ENCODE measurements around the gene CMTM6. TPM values are rescaled to one million over a fixed set of nuclear protein-coding genes. Genes with fewer than 3 reads are reported as not detected.
"Not testable (repeated sequence)": the region's sequence is repeated elsewhere in the genome, so short reads cannot be mapped to it uniquely, and the experiment has no call there.

The CMTM6 gene
- polyA plus RNA-seq, 3 donors from 2014 or later = 92.6 to 153 (median 114) TPM

DNA sequence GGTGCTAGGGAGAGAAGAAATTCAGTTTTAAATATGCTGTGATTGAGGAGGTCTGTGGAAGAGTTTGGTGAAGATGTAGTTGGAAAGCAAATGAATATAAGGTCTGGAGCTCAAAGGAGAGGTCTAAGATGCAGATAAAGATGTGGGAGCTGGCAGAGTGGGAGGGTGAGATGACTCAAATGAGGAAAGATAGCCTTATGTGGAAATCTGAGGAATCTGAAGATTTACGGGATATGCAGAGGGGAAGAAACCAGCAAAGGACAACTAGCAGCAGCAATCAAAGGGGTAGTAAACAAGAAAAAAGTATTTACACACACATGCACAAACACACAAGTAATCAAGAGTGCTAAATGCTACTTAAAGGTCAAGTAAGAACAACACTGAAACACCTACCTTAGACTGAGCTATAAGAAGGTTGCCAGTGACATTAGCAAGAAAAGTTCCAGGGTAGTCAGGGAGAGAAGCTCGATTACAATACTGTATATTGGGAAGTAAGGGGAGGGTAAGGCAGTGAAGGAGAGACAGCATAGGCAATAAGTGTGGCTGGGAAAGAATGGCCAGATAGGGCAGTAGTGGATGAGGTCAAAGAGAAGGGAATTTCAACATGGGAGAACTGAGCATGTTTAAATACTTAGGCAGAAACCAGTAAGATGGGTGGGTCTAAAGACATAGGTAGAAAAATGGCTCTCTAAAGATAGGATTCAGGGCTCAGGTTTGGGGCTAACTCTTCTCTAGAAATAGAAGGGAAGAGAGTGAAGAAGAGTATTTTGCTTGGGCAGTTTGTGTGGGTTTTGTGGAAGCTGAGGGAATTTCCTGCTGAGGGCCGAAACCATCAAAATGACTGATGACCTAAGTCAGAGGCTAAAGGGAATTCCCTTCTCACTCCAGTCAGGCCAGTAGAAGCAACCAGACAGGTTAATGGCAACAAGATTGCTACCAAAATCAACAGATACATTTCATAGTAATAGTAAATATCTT is 8.9 kb downstream of the CMTM6 start:
- H3K4me3 Mint-ChIP-seq = no peak overlapping the region
- no peaks in the 10 kb centered on the region for H3K27me3 Mint-ChIP-seq (ENCODE audit: low read depth in 3 of 3)
- H3K9me3 Mint-ChIP-seq = no peaks in the 10 kb centered on the region
- no peak overlapping the region for H3K27ac Mint-ChIP-seq
- peaks cover 13 to 19% of the 10 kb centered on the region in 2 donors for H3K4me1 Mint-ChIP-seq
- peaks cover 6 to 8% (median 6%) of the 10 kb centered on the region in 3 donors for H3K36me3 Mint-ChIP-seq
- DNase-seq = peak in 1 of 3 donors; percentile 10

DNA sequence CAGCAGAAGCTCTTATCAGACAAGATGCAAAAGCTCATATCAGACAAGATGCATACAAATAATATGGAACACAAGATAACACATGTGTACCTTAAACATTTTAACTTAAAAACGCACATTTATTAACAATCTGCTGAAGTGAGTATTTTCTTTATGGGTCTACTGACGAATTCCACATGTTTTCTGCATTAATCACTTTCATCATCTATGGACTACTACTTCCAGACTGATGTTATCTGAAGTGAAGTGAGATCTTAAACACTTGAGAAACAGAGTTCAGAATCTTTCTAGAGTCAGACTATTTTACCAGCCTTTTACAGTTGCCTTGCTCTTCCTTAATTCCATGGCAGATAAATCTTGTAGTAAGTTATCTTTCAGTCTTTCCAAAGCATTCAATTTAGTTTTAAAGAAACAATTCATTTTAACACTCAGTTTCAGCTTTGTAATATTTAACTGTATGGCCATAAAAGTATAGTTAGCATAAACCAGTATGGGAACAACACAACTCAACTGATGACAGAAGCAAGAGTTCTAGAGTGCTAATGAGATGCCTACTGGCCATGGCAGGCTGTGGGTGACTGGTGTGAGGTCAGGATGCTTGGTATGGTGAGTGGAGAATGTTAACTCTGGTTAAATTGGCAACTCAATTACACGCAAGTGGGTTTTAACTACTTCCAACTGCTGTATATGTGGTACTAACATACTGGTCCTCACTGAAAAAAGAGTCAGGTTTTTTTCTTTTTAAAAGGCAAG is 9.8 kb downstream of the CMTM6 start:
- Mint-ChIP-seq H3K4me3 (no peak overlapping the region), H3K4me1 (peaks cover 10 to 20% of the 10 kb centered on the region in 2 donors), H3K27me3 (ENCODE audit: low read depth in 3 of 3) (no peaks in the 10 kb centered on the region), H3K36me3 (peaks cover 6 to 9% (median 6%) of the 10 kb centered on the region in 3 donors), H3K9me3 (no peaks in the 10 kb centered on the region), H3K27ac (no peak overlapping the region)
- DNase-seq = no peak

DNA sequence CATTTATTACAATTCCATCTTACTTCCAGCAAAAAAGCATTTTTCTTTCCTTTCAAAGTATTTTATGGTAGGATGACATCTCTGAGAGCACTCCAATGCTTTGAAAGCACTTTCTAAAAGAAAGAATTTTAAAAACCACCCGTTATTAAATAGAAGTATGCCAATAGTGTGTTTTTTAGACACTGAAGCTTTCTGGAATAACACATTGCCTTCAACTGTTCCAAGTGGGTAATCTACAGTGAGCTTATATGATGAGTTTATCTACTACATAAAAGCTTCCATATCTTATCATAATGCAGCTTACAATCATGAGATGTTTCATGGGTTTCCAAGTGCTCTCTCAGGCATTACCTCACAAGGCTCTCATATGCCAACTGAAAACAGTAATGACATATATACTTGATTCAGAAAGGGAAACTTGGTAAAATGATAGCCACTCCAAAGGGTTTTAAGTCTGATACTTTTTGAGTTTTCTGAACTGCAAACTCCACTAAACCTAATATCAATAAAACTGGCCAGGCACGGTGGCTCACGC is 14.1 kb downstream of the CMTM6 start:
- no peaks in the 10 kb centered on the region for H3K9me3 Mint-ChIP-seq
- H3K4me1 Mint-ChIP-seq = peaks cover 4 to 31% of the 10 kb centered on the region in 2 donors
- peaks cover 14 to 31% (median 22%) of the 10 kb centered on the region in 3 donors for H3K36me3 Mint-ChIP-seq
- DNase-seq = no peak
- peak overlapping the region in 2 of 6 donors; percentile 16 to 31 for H3K27ac Mint-ChIP-seq
- no peak overlapping the region for H3K4me3 Mint-ChIP-seq
- peaks cover 0 to 2% (median 0%) of the 10 kb centered on the region in 3 donors for H3K27me3 Mint-ChIP-seq (ENCODE audit: low read depth in 3 of 3)

DNA sequence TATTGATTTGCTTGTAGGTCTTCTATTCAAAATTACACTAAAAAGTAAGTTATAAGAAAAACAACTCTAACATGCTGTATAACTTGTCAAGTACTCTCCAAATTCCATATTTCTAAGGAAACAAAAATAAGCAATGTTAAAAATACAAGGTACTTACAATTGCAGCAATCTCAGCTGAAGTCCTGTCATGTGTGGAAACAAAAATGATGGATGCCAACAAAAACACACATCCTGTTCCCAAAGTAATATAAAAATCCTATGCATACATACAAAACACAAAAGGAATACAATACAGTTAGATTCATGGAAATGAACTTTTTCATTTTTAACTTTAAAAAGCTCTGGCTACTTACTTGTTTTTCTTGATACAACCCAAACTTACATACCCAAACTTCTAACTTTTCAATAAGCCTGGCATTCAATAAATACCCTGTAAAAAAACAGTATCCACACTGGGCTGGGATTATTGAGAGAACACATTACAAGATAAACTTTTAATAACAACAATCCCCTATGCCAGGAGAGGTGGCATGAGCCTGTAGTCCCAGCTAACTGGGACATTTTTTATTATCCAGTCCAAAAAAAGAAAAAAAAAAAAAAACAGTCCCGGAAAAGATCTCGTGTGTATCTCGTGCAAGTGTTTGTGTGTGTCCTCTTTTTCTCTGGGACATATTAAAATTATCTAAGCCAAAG is 14.7 kb downstream of the CMTM6 start:
- H3K4me1 Mint-ChIP-seq = peaks cover 4 to 34% of the 10 kb centered on the region in 2 donors
- no peaks in the 10 kb centered on the region for H3K9me3 Mint-ChIP-seq
- H3K27me3 Mint-ChIP-seq (ENCODE audit: low read depth in 3 of 3) = peaks cover 0 to 2% (median 0%) of the 10 kb centered on the region in 3 donors
- peak overlapping the region in 1 of 6 donors; percentile 16 for H3K27ac Mint-ChIP-seq
- DNase-seq = no peak
- no peak overlapping the region for H3K4me3 Mint-ChIP-seq
- peaks cover 14 to 31% (median 25%) of the 10 kb centered on the region in 3 donors for H3K36me3 Mint-ChIP-seq

DNA sequence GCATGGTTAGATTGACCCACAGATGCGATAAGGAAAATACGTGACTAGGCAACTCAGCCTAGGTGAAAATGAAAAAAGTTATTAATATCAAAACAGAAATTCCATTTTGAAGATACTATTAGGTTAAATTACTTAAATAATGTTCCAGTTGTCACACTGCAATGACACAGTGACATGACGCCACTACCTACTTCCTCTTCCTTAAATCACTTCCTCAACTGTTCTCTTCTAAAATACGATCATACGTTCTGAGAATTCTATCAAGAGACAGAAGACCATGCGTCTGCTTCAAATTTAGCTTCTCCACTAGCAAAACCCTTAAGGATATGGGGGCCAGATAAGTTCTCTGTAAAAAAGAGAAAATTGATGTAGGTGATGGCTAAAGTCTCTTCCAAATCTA is 18.2 kb downstream of the CMTM6 start:
- Mint-ChIP-seq H3K9me3 (no peaks in the 10 kb centered on the region), H3K27ac (peak overlapping the region in 2 of 6 donors; percentile 0 to 72), H3K4me1 (peaks cover 11 to 58% of the 10 kb centered on the region in 2 donors), H3K4me3 (no peak overlapping the region), H3K27me3 (ENCODE audit: low read depth in 3 of 3) (peaks cover 0 to 2% (median 0%) of the 10 kb centered on the region in 3 donors), H3K36me3 (peaks cover 27 to 46% (median 43%) of the 10 kb centered on the region in 3 donors)
- no peak for DNase-seq

DNA sequence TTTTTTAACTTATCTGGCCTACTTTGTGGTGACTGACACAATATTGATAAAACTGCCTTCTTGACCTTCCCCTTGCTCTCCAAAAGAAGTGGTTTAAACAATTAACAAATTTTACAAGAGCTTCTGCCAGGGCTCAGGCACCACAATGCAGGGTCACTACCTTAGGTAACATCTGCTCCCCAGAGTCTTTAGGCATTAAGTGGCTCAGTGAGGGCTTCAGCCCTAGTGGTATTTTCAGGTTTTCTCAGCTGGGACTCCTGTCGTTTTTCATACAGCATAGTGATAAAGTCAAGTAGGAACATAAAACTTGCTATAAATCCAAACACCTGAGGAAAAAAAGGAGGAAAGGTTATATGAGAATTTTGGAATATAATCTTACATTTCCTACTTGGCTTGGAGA is 18.9 kb downstream of the CMTM6 start:
- peaks cover 0 to 2% (median 0%) of the 10 kb centered on the region in 3 donors for H3K27me3 Mint-ChIP-seq (ENCODE audit: low read depth in 3 of 3)
- H3K4me1 Mint-ChIP-seq = peaks cover 11 to 64% of the 10 kb centered on the region in 2 donors
- no peak overlapping the region for H3K4me3 Mint-ChIP-seq
- peaks cover 29 to 46% (median 45%) of the 10 kb centered on the region in 3 donors for H3K36me3 Mint-ChIP-seq
- DNase-seq = no peak
- H3K27ac Mint-ChIP-seq = no peak overlapping the region
- H3K9me3 Mint-ChIP-seq = no peaks in the 10 kb centered on the region

DNA sequence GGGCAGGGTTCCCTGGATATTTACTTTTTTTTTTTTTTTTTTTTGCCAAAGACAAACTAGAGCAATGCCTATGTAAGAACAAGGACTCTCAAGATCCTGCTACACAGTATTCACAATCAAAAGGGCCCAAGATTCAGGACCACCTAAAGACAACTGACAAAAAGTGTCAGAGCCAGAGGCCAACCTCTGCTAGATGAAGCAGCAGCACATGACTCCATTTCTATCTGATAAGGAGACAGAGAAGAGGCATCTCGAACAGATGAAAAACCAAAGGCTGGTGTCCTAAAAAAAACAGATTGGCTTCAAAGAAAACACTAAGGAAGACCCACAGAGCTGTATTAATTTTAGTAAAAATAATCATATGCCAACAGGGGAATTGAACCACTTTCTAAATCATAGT is 20.0 kb downstream of the CMTM6 start:
- H3K27me3 Mint-ChIP-seq (ENCODE audit: low read depth in 3 of 3) = peaks cover 0 to 2% (median 0%) of the 10 kb centered on the region in 3 donors
- no peak overlapping the region for H3K4me3 Mint-ChIP-seq
- peak overlapping the region in 1 of 6 donors; percentile 71 for H3K27ac Mint-ChIP-seq
- DNase-seq = no peak
- H3K9me3 Mint-ChIP-seq = no peaks in the 10 kb centered on the region
- peaks cover 29 to 54% (median 41%) of the 10 kb centered on the region in 3 donors for H3K36me3 Mint-ChIP-seq
- peaks cover 11 to 61% of the 10 kb centered on the region in 2 donors for H3K4me1 Mint-ChIP-seq

DNA sequence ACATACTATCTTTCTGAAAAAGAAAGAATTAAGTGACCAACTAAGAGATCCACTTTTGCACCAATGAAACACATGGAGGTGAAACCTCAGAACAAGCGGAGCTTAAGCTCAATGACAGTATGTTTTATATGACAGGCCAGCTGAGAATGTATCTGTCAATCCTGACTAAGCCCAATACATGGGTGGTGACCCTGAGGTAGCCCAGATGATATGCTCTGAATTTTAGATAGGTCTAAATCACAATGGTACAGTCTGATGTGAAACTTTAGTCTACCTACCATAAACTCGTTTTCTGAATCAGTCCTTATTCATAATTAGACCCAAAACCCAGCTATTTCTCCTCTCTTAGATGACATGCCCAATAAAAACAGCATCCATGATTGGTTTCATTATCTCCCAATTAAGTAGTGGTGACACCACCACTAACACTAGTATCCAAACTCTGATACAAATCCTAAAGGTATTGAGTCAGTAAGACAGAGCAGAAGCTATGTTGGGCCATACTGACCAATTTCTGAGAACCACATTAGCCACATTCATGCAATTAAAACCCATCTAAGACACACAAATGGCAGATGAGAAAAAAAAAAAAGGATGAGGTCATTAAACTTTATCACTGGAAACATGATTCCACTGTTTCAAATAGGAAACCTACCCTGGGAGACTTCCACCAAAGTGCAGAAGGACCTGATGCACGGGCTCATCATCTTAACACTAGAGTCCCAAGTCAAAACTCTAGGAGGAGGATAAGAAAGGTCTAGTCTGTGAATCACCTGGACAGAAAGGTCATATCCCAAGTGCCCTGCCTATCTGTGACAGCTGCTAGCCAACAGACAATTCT is 20.6 kb downstream of the CMTM6 start:
- H3K9me3 Mint-ChIP-seq = no peaks in the 10 kb centered on the region
- H3K4me1 Mint-ChIP-seq = peaks cover 11 to 64% of the 10 kb centered on the region in 2 donors
- H3K4me3 Mint-ChIP-seq = no peak overlapping the region
- peaks cover 31 to 54% (median 40%) of the 10 kb centered on the region in 3 donors for H3K36me3 Mint-ChIP-seq
- H3K27ac Mint-ChIP-seq = peak overlapping the region in 1 of 6 donors; percentile 69
- peaks cover 0 to 4% (median 0%) of the 10 kb centered on the region in 3 donors for H3K27me3 Mint-ChIP-seq (ENCODE audit: low read depth in 3 of 3)
- no peak for DNase-seq

DNA sequence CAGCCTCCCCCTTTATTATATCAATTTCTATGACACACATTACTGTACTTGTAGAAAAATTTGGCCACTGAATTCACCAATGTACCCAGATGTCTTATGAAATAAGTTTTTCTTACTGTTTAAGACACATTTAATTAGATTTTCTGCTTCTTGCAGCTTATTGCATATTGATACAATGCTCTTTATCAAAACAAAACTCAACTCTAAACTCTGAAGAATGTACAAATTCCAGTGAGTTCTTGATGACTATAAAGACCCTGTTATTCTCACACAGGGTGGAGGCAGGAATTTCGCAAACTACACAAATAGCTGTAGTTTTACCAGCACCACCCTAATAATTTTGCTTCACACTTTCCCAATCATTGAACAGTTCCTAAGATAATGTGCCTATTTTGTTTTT is 22.0 kb downstream of the CMTM6 start:
- Mint-ChIP-seq H3K27me3 (ENCODE audit: low read depth in 3 of 3) (peaks cover 0 to 4% (median 0%) of the 10 kb centered on the region in 3 donors), H3K36me3 (peaks cover 29 to 47% (median 38%) of the 10 kb centered on the region in 3 donors), H3K9me3 (no peaks in the 10 kb centered on the region), H3K4me1 (peaks cover 11 to 63% of the 10 kb centered on the region in 2 donors), H3K4me3 (no peak overlapping the region), H3K27ac (peak overlapping the region in 1 of 6 donors; percentile 18)
- DNase-seq = no peak

DNA sequence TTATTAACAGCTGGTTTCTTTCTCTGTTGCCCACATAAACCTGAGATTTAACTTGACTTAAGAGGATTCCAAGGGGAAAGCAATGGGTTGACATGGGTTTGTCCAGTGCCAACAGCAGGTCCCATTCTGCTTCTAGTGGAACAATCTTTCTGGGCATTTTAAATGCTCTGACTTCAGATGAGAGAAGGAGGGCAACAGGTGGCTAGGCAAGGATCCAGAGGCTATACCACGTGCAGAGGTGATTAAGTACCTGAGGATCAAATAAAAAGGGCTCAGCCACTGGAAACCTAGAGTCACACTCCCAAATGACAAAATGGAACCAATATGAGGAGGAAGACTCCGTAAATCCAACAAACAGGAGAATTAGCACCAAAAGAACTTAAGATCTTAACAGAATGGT is 28.5 kb downstream of the CMTM6 start:
- H3K4me3 Mint-ChIP-seq = no peak overlapping the region
- peaks cover 0 to 16% of the 10 kb centered on the region in 2 donors for H3K4me1 Mint-ChIP-seq
- peaks cover 0 to 2% (median 0%) of the 10 kb centered on the region in 3 donors for H3K27me3 Mint-ChIP-seq (ENCODE audit: low read depth in 3 of 3)
- DNase-seq = no peak
- no peak overlapping the region for H3K27ac Mint-ChIP-seq
- H3K9me3 Mint-ChIP-seq = no peaks in the 10 kb centered on the region
- H3K36me3 Mint-ChIP-seq = peaks cover 8 to 30% (median 11%) of the 10 kb centered on the region in 3 donors

DNA sequence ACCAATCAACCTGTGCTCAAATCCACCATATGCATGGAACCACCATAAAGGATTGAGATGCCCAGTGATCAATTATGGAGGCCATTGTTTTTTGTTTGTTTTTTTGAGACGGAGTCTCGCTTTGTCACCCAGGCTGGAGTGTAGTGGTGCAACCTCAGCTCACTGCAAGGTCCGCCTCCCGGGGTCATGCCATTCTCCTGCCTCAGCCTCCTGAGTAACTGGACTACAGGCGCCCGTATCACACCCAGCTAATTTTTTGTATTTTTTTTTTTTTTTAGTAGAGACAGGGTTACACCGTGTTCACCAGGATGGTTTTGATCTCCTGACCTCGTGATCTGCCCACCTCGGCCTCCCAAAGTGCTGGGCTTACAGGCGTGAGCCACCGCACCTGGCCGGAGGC is 30.5 kb downstream of the CMTM6 start:
- H3K27me3 Mint-ChIP-seq (ENCODE audit: low read depth in 3 of 3); DNase-seq; H3K27ac Mint-ChIP-seq; H3K4me3 Mint-ChIP-seq; H3K9me3 Mint-ChIP-seq: not testable (repeated sequence)
- Mint-ChIP-seq H3K4me1 (peaks cover 4 to 12% of the 10 kb centered on the region in 2 donors), H3K36me3 (peaks cover 8 to 20% (median 11%) of the 10 kb centered on the region in 3 donors)

DNA sequence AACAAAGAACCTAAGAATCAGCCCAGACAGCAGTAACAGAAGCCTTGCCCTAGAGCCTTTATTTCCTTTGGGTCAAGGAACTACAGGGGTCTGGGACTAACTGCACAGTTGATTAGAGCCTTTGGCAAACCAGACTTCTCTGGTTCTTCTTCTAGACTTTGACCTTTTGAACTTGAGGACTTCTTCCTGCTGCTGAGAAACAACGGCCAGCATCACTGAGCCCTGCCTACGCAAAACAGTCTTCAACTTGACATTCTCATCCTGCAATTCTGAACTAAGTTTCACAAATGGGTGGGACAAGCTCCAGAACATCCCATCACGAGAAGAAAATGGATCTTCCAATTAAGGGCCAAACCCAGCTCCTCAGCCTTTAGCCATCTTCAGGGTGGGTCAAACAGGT is 31.4 kb downstream of the CMTM6 start:
- no peaks in the 10 kb centered on the region for H3K9me3 Mint-ChIP-seq
- DNase-seq = no peak
- H3K4me1 Mint-ChIP-seq = peaks cover 4 to 6% of the 10 kb centered on the region in 2 donors
- peak overlapping the region in 1 of 6 donors; percentile 49 for H3K27ac Mint-ChIP-seq
- peaks cover 5 to 17% (median 7%) of the 10 kb centered on the region in 3 donors for H3K36me3 Mint-ChIP-seq
- H3K27me3 Mint-ChIP-seq (ENCODE audit: low read depth in 3 of 3) = no peaks in the 10 kb centered on the region
- no peak overlapping the region for H3K4me3 Mint-ChIP-seq
